Activated T-cell treated with anti-CD3 and anti-CD28 coated beads, Interleukin-2, amount 50 U/mL, for 24 hours (primary cell): ENCODE results near the gene OR51B2.
"Not testable (repeated sequence)": the region's sequence is repeated elsewhere in the genome, so short reads cannot be mapped to it uniquely, and the experiment has no call there.

Experiments used
- DNase-seq: peaks from one replicate; pipeline ENCODE4 v3.0.0-alpha.2; 2020
- H3K27ac Mint-ChIP-seq: 2 replicates; pipeline ENCODE4 v1.8.0; 2020; ENCODE audit warnings: mild to moderate bottlenecking, mixed read lengths
- H3K27me3 Mint-ChIP-seq: 2 replicates; pipeline ENCODE4 v1.8.0; 2020; ENCODE audit warnings: mixed read lengths
- H3K36me3 Mint-ChIP-seq: 2 replicates; pipeline ENCODE4 v1.8.0; 2020; ENCODE audit warnings: low read depth, mixed read lengths
- H3K4me1 Mint-ChIP-seq: 2 replicates; pipeline ENCODE4 v1.8.0; 2020; ENCODE audit warnings: low read depth, mixed read lengths
- H3K4me3 Mint-ChIP-seq: 2 replicates; pipeline ENCODE4 v1.8.0; 2020; ENCODE audit warnings: mild to moderate bottlenecking, moderate library complexity, mixed read lengths
- H3K9me3 Mint-ChIP-seq: 2 replicates; pipeline ENCODE4 v1.8.0; 2020; ENCODE audit warnings: mixed read lengths

Gene OR51B2

DNA sequence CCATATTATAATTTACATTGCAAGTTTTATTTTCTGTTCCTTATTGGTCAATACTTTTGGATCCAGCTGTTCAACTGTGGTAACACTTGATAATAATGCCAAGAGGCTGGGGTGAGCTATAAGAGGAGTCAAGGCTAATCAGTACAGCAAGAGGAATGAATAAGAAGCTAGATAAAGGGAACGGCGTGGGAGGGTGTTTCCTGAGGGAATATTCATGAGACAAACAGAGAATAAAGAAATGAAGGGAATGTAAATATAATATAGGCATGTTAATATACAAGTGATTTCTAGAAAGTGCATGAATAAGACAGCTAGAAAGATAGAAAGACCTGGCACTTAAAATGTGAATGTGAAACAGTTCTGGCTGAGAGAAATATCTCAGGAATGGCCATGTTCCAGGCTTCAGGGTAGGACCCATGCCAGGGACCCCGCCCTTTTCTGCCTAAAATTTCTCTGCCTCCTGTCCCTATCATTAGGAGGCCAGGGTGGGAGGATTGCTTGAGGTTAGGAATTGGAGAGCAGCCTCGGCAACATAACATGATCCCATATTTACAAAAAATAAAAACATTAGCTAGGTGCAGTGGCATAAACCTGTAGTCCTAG, 26.3 kb downstream of the OR51B2 start:
- peaks cover 10% of the 10 kb centered on the region for H3K27me3 Mint-ChIP-seq
- H3K9me3 Mint-ChIP-seq, result no peaks in the 10 kb centered on the region
- DNase-seq, result no peak
- H3K4me1 Mint-ChIP-seq, result no peaks in the 10 kb centered on the region
- no peak overlapping the region for H3K27ac Mint-ChIP-seq
- H3K36me3 Mint-ChIP-seq, result no peaks in the 10 kb centered on the region
- H3K4me3 Mint-ChIP-seq, result no peak overlapping the region

DNA sequence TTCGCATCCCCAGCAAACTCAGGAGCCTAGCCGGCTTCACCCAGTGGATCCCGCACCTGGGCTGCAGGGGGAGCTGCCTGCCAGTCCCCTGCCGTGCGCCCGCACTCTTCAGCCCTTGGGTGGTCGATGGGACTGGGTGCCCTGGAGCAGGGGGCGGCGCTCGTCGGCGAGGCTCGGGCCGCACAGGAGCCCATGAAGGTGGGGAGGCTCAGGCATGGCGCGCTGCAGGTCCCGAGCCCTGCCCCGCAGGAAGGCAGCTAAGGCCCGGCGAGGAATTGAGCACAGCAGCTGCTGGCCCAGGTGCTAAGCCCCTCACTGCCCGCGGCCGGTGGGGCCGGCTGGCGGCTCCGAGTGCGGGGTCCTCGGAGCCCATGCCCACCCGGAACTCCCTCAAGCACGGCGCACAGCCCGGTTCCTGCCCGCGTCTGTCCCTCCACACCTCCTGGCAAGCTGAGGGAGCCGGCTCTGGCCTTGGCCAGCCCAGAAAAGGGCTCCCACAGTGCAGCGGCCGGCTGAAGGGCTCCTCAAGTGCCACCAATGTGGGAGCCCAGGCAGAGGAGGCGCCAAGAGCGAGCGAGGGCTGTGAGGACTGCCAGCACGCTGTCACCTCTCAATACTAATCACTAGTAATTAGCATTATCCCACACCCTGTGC, 29.6 kb downstream of the OR51B2 start:
- H3K27ac Mint-ChIP-seq, H3K9me3 Mint-ChIP-seq, H3K4me1 Mint-ChIP-seq, H3K4me3 Mint-ChIP-seq, H3K36me3 Mint-ChIP-seq, DNase-seq, H3K27me3 Mint-ChIP-seq: not testable (repeated sequence)

- H3K4me1 Mint-ChIP-seq, result no peaks in the 10 kb centered on the region
- peaks cover 10% of the 10 kb centered on the region for H3K27me3 Mint-ChIP-seq
- DNase-seq, result no peak
- H3K4me3 Mint-ChIP-seq, result no peak overlapping the region
- no peak overlapping the region for H3K27ac Mint-ChIP-seq
- H3K9me3 Mint-ChIP-seq, result no peaks in the 10 kb centered on the region
- no peaks in the 10 kb centered on the region for H3K36me3 Mint-ChIP-seq
Measured at GRCh38 chr11:5293028-5293427, 31.1 kb downstream of the OR51B2 start.

DNA sequence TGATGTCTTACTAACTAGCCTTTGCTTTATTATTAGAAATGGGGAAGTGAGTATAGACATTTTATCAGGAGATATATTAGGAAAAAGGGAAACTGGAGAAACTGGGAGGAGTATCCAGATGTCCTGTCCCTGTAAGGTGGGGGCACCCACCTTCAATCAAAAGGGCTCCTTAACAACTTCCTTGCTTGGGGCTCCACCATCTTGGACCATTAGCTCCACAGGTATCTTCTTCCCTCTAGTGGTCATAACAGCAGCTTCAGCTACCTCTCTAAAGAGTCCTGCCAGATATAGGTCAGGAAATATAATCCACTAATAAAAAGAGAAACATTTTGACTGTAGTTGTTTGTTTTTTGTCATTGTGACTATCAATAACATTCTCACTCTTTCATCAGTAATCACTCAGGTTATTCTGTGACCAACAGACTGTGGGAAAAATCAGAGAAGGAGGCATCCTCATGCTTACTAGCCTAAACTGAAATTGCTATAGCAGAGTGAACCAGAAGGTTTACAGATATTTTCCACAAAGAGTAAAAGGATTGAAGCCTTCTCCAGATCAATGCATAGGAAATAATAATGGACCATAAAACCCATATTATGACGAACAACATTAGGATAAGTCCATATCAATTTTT, 32.8 kb downstream of the OR51B2 start:
- Mint-ChIP-seq H3K9me3 (no peaks in the 10 kb centered on the region), H3K27me3 (no peaks in the 10 kb centered on the region), H3K4me3 (no peak overlapping the region), H3K36me3 (no peaks in the 10 kb centered on the region), H3K27ac (no peak overlapping the region), H3K4me1 (no peaks in the 10 kb centered on the region)
- no peak for DNase-seq

- no peaks in the 10 kb centered on the region for H3K9me3 Mint-ChIP-seq
Measured at GRCh38 chr11:5290106-5290505, 34.0 kb downstream of the OR51B2 start.

DNA sequence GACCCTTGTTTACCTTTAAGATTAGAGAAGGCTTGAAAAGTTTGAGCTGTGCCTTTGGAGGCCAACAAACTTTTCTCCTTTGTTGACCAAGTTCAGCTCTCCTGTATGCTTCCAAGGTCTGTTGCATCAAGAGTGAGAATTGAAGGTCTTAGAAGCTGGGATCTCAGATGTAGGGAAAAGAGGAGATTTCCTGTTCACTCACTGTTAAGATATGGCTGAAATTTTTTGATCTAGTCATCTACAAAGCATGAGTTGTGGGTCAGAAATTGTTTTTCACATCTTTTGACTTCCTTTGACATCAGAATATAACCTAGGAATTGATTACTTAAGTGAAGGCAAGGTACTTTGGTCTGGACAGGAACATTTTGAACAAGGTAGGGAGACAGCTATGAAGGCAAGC, 34.4 kb downstream of the OR51B2 start:
- H3K36me3 Mint-ChIP-seq, result no peaks in the 10 kb centered on the region
- no peaks in the 10 kb centered on the region for H3K27me3 Mint-ChIP-seq
- no peaks in the 10 kb centered on the region for H3K9me3 Mint-ChIP-seq
- no peak for DNase-seq
- no peak overlapping the region for H3K4me3 Mint-ChIP-seq
- no peak overlapping the region for H3K27ac Mint-ChIP-seq
- H3K4me1 Mint-ChIP-seq, result no peaks in the 10 kb centered on the region

More at GRCh38 chr11:5290106-5290505, 34.0 kb downstream of the OR51B2 start:
- Mint-ChIP-seq H3K4me1 (no peaks in the 10 kb centered on the region), H3K4me3 (no peak overlapping the region), H3K27ac (no peak overlapping the region), H3K27me3 (no peaks in the 10 kb centered on the region), H3K36me3 (no peaks in the 10 kb centered on the region)
- DNase-seq, result no peak

- Mint-ChIP-seq H3K4me3 (no peak overlapping the region), H3K4me1 (no peaks in the 10 kb centered on the region), H3K27me3 (no peaks in the 10 kb centered on the region), H3K9me3 (no peaks in the 10 kb centered on the region), H3K27ac (no peak overlapping the region), H3K36me3 (no peaks in the 10 kb centered on the region)
- no peak for DNase-seq
Measured at GRCh38 chr11:5288906-5289550, 35.1 kb downstream of the OR51B2 start.

DNA sequence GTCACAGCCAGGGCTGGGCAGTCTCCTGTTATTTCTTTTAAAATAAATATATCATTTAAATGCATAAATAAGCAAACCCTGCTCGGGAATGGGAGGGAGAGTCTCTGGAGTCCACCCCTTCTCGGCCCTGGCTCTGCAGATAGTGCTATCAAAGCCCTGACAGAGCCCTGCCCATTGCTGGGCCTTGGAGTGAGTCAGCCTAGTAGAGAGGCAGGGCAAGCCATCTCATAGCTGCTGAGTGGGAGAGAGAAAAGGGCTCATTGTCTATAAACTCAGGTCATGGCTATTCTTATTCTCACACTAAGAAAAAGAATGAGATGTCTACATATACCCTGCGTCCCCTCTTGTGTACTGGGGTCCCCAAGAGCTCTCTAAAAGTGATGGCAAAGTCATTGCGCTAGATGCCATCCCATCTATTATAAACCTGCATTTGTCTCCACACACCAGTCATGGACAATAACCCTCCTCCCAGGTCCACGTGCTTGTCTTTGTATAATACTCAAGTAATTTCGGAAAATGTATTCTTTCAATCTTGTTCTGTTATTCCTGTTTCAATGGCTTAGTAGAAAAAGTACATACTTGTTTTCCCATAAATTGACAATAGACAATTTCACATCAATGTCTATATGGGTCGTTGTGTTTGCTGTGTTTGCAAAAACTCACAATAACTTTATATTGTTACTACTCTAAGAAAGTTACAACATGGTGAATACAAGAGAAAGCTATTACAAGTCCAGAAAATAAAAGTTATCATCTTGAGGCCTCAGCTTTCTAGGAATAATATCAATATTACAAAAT, 35.8 kb downstream of the OR51B2 start:
- Mint-ChIP-seq H3K9me3 (no peaks in the 10 kb centered on the region), H3K27me3 (no peaks in the 10 kb centered on the region), H3K4me1 (no peaks in the 10 kb centered on the region), H3K36me3 (no peaks in the 10 kb centered on the region), H3K27ac (no peak overlapping the region), H3K4me3 (no peak overlapping the region)
- DNase-seq, result no peak

DNA sequence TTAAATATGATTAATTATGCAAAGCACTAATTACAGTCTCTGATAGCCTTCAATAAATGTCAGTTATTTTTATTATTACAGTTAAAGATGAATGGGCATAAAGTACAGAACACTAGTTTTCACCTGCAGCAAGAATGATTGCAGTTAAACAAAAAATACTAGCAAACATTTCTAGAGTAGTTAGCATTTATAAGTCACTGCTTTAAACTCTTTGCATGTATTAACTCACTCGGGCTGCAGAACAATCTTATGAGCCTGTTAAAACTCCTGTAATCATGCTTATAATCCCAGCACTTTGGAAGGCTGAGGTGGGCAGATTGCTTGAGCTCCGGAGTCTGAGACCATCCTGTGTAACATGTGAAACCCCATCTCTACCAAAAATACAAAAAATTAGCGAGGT, 37.2 kb downstream of the OR51B2 start:
- H3K9me3 Mint-ChIP-seq, result no peaks in the 10 kb centered on the region
- DNase-seq, result no peak

DNA sequence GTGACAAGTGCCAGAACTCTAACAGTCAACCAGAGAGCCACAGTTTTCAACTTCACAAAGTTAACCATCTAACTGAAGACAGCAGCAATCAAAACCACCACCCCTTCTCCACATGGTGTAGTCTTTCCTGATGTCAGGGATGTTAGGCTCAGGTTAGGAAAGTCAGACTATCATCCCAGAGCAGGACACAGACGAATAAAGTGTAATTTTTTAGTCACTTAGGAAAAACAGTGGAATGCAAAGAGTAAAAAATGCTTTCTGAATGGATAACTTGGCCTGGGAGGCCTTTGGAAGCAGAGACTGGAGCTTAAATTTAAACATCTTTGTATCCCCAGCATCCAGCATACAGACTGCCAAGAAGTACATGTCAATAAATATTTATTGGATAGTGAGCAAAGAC, 37.7 kb downstream of the OR51B2 start:
- Mint-ChIP-seq H3K27ac (no peak overlapping the region), H3K27me3 (no peaks in the 10 kb centered on the region), H3K4me1 (no peaks in the 10 kb centered on the region), H3K4me3 (no peak overlapping the region), H3K9me3 (no peaks in the 10 kb centered on the region), H3K36me3 (no peaks in the 10 kb centered on the region)
- DNase-seq, result no peak

More for the DNA sequence above, 37.2 kb downstream of the OR51B2 start:
- Mint-ChIP-seq H3K4me1 (no peaks in the 10 kb centered on the region), H3K27ac (no peak overlapping the region), H3K36me3 (no peaks in the 10 kb centered on the region), H3K27me3 (no peaks in the 10 kb centered on the region), H3K4me3 (no peak overlapping the region)

DNA sequence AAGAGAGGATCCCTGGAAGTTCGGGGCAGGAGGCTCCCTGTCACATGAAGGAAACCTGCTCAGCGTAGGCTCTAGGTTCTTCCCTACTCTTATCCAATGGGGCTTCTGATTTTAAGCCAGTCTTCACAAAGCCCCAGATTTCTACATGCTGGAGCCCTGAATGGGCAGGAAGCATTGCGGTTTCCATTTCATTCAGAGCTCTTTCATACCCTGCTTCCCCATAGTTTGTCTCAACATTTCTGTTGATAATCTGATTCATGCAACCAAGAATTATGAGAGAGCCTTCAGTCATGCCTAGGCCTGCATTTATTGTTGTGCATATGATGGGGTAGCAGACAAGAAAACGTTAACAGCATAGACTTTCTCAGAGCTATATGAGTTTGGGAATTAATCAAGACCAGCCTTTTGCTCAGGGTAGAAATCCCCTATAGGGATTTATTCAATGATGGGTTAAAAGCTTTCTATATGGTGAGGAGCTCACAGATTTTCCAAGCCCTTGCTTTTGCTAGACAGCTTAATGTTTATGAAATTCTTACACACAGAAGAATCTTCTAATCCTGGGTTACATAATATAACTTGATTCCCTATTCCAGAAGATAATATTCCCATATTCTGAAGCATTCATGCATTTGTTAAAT, 38.3 kb downstream of the OR51B2 start:
- no peaks in the 10 kb centered on the region for H3K9me3 Mint-ChIP-seq
- no peak for DNase-seq

GRCh38 chr11:5284637-5285036, 39.5 kb downstream of the OR51B2 start:
- no peak overlapping the region for H3K4me3 Mint-ChIP-seq
- H3K9me3 Mint-ChIP-seq, result no peaks in the 10 kb centered on the region
- DNase-seq, result no peak
- no peaks in the 10 kb centered on the region for H3K4me1 Mint-ChIP-seq
- no peaks in the 10 kb centered on the region for H3K27me3 Mint-ChIP-seq
- no peak overlapping the region for H3K27ac Mint-ChIP-seq
- H3K36me3 Mint-ChIP-seq, result no peaks in the 10 kb centered on the region

More for the DNA sequence above, 38.3 kb downstream of the OR51B2 start:
- H3K36me3 Mint-ChIP-seq, result no peaks in the 10 kb centered on the region
- H3K4me3 Mint-ChIP-seq, result no peak overlapping the region
- H3K27me3 Mint-ChIP-seq, result no peaks in the 10 kb centered on the region
- H3K4me1 Mint-ChIP-seq, result no peaks in the 10 kb centered on the region
- no peak overlapping the region for H3K27ac Mint-ChIP-seq

DNA sequence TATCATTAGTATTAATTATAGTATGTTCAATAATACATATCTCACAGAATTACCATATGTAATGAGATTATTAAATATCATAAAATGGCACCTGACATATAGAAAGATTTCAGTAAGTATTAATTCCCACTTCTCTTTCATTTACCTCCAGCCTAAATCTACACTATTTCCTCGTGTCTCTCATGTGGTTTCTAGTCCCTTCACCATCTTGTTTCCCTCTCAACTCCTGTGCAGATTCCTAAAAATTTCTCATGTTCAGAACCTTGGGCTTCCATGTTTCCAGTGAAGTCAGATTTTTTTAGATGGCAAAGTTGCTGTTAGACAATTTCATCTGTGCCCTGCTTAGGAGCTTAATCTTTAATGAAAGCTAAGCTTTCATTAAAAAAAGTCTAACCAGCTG, 40.2 kb downstream of the OR51B2 start:
- Mint-ChIP-seq H3K4me3 (no peak overlapping the region), H3K27ac (no peak overlapping the region), H3K9me3 (no peaks in the 10 kb centered on the region), H3K27me3 (no peaks in the 10 kb centered on the region), H3K36me3 (no peaks in the 10 kb centered on the region), H3K4me1 (no peaks in the 10 kb centered on the region)
- DNase-seq, result no peak

DNA sequence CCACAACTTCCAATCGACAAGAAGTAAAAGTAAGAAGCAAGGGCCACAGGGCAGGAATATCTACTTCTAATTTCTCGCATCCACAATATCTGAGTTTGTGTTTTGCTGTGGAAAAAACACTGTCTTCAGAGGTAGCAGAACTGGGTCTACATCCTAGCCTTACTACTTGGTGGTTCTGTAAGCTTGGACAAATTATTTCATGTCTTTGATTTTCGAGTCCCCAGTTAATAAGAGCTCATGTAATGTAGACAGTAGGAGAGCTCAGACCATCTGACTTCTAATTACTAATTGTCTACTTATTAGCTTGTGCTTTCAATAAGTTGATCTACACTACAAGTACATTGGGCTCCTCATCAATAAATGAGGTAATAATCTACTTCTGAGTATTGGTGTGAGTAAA, 41.0 kb downstream of the OR51B2 start:
- no peak overlapping the region for H3K4me3 Mint-ChIP-seq
- no peaks in the 10 kb centered on the region for H3K27me3 Mint-ChIP-seq
- no peaks in the 10 kb centered on the region for H3K9me3 Mint-ChIP-seq
- H3K4me1 Mint-ChIP-seq, result no peaks in the 10 kb centered on the region
- no peak for DNase-seq
- no peaks in the 10 kb centered on the region for H3K36me3 Mint-ChIP-seq
- H3K27ac Mint-ChIP-seq, result no peak overlapping the region
